Keratinocyte (primary cell): Measurements from ENCODE around the gene MCTP2. TPM values are rescaled to one million over a fixed set of nuclear protein-coding genes. Genes with fewer than 3 reads are reported as not detected.

Experiments used
- DNase-seq: peaks from one replicate; pipeline ENCODE4 v3.0.0-alpha.2; 2011; ENCODE audit warnings: low read depth, missing footprints, low spot score
- FAIRE-seq: peaks from 2 replicates; lab custom pipeline; 2011; peaks lifted over from hg19 to GRCh38; lab: Jason Lieb, UNC
- H2AFZ ChIP-seq: 2 replicates; pipeline ENCODE4 v1.6.0; 2012; ENCODE audit warnings: low read length, control low read depth, inconsistent platforms; ENCODE audit not compliant: control insufficient read depth
- H3K27ac ChIP-seq: 2 replicates; pipeline ENCODE4 v1.5.1; 2011; ENCODE audit warnings: low read length; ENCODE audit not compliant: control insufficient read depth, insufficient read depth
- H3K27me3 ChIP-seq: 3 replicates; pipeline ENCODE4 v1.6.0; 2011; ENCODE audit warnings: low read length; ENCODE audit not compliant: control insufficient read depth, insufficient read depth; ENCODE audit errors: extremely low read depth
- H3K36me3 ChIP-seq, 2 experiments: 2 replicates in 1 of 2; 3 replicates in 1 of 2; pipeline ENCODE4 v1.5.1; 2011; ENCODE audit warnings: low read length in 2 of 2, mild to moderate bottlenecking in 1 of 2; ENCODE audit not compliant: control insufficient read depth in 2 of 2, insufficient read depth in 2 of 2; ENCODE audit errors: extremely low read depth in 1 of 2
- H3K4me1 ChIP-seq: 3 replicates; pipeline ENCODE4 v1.5.1; 2011; ENCODE audit warnings: low read length; ENCODE audit not compliant: control insufficient read depth, insufficient read depth; ENCODE audit errors: extremely low read depth
- H3K4me2 ChIP-seq: 3 replicates; pipeline ENCODE4 v1.6.0; 2011; ENCODE audit warnings: low read depth, low read length; ENCODE audit not compliant: control insufficient read depth, insufficient read depth; ENCODE audit errors: extremely low read depth
- H3K4me3 ChIP-seq, 3 experiments: fragments of 200-600 bp in 1 of 3; sonication (generic) in 1 of 3; 2 replicates in 2 of 3; 3 replicates in 1 of 3; pipeline ENCODE4 v1.5.1; 2011 to 2016; ENCODE audit warnings: low read length in 3 of 3, mild to moderate bottlenecking in 3 of 3, control low read depth in 2 of 3, inconsistent platforms in 1 of 3, low read depth in 1 of 3, mixed read lengths in 1 of 3, mixed run types in 1 of 3, moderate library complexity in 1 of 3; ENCODE audit not compliant: control insufficient read depth in 2 of 3, insufficient read depth in 2 of 3; ENCODE audit errors: extremely low read depth in 1 of 3
- H3K79me2 ChIP-seq: 2 replicates; pipeline ENCODE4 v1.6.0; 2012; ENCODE audit warnings: low read length; ENCODE audit not compliant: control insufficient read depth, insufficient read depth
- H3K9ac ChIP-seq: 3 replicates; pipeline ENCODE4 v1.6.0; 2011; ENCODE audit warnings: low read length; ENCODE audit not compliant: control insufficient read depth, insufficient read depth; ENCODE audit errors: extremely low read depth
- H3K9me1 ChIP-seq: 3 replicates; pipeline ENCODE4 v1.6.0; 2011; ENCODE audit warnings: low read length; ENCODE audit not compliant: control insufficient read depth, insufficient read depth; ENCODE audit errors: extremely low read depth
- H3K9me3 ChIP-seq: 2 replicates; pipeline ENCODE4 v1.5.1; 2012; ENCODE audit warnings: low read depth, low read length; ENCODE audit not compliant: control insufficient read depth
- H4K20me1 ChIP-seq: 3 replicates; pipeline ENCODE4 v1.6.0; 2011; ENCODE audit warnings: low read length; ENCODE audit not compliant: control insufficient read depth, insufficient read depth; ENCODE audit errors: extremely low read depth
- EZH2 ChIP-seq: IDR thresholded peaks from one replicate; pipeline ENCODE4 v1.6.1; 2012; ENCODE audit warnings: inconsistent platforms, mild to moderate bottlenecking, low read length, moderate library complexity
- dilution Hi-C: fragments of 300-500 bp; cut with MboI; formaldehyde crosslinking; loops from one replicate; pipeline ENCODE4 v1.7.0; 2020; ENCODE audit warnings: low sequenced_read_pairs; ENCODE audit not compliant: extremely low pct_ligation_motif_present
- polyA plus RNA-seq, 5 experiments: library from polyadenylated mRNA; depleted of rRNA in 3 of 5; stranded (reverse) in 3 of 5; stranded (forward) in 1 of 5; unstranded in 1 of 5; fragments of >200 nt; gene quantifications; 1 replicate in 1 of 5; 2 replicates in 3 of 5; 3 replicates in 1 of 5; pipeline versions ENCODE4 v1.2.1 to v1.2.3, GENCODE V29; 2011 to 2012; ENCODE audit warnings: missing spikeins in 2 of 5, low read depth in 1 of 5, low replicate concordance in 1 of 5
- TF ChIP-seq, protein P1 (sequence below), 3 experiments: IDR thresholded peaks in 1 of 3; conservative IDR thresholded peaks in 1 of 3; optimal IDR thresholded peaks in 1 of 3; 2 replicates in 2 of 3; 3 replicates in 1 of 3; pipeline versions ENCODE3 to v1.5.1; 2011; ENCODE audit warnings: low read length in 3 of 3, mild to moderate bottlenecking in 3 of 3, moderate library complexity in 2 of 3, control low read depth in 1 of 3, inconsistent platforms in 1 of 3; ENCODE audit not compliant: insufficient read depth in 2 of 3; ENCODE audit errors: extremely low read depth in 1 of 3

Gene MCTP2
- polyA plus RNA-seq, 1 donor (not counting 4 experiments of a cell fraction or from before 2014, with no cell fraction given): 22.0 TPM

DNA sequence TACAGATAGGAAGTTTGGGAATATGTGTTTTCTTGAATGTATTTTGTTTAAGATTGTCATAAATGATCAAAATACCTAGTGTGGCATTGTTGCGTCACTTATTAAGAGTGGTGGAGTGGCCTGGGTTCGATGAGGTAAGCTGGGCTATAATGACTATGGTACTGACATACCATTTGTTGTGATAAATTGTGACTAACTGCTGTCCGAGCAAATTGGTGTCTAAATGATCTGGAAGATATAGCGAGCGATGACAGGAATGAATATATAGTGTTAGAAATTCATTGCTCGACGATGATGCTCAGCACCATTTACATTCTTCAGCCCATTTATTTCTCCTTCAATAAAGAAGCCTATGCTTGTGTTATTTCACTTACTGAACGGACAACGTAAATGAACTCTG is 123.3 kb downstream of the MCTP2 start:
- Histone ChIP-seq H4K20me1 (no peaks in the 10 kb centered on the region), H3K36me3 (peaks cover 0 to 4% of the 10 kb centered on the region in 2 experiments), H2AFZ (no peak overlapping the region), H3K9me1 (no peaks in the 10 kb centered on the region), H3K4me2 (no peak overlapping the region), H3K9ac (no peak overlapping the region), H3K27ac (no peak overlapping the region), H3K4me1 (no peaks in the 10 kb centered on the region), H3K4me3 (no peak overlapping the region), H3K9me3 (no peaks in the 10 kb centered on the region), H3K27me3 (no peaks in the 10 kb centered on the region), H3K79me2 (no peaks in the 10 kb centered on the region)
- DNase-seq (no peak), FAIRE-seq (no peak)
- no peak for TF ChIP-seq EZH2
- TF ChIP-seq, protein P1, sequence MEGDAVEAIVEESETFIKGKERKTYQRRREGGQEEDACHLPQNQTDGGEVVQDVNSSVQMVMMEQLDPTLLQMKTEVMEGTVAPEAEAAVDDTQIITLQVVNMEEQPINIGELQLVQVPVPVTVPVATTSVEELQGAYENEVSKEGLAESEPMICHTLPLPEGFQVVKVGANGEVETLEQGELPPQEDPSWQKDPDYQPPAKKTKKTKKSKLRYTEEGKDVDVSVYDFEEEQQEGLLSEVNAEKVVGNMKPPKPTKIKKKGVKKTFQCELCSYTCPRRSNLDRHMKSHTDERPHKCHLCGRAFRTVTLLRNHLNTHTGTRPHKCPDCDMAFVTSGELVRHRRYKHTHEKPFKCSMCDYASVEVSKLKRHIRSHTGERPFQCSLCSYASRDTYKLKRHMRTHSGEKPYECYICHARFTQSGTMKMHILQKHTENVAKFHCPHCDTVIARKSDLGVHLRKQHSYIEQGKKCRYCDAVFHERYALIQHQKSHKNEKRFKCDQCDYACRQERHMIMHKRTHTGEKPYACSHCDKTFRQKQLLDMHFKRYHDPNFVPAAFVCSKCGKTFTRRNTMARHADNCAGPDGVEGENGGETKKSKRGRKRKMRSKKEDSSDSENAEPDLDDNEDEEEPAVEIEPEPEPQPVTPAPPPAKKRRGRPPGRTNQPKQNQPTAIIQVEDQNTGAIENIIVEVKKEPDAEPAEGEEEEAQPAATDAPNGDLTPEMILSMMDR (optimal IDR thresholded peaks at IDR 0.05 in 1 of 3, IDR thresholded peaks at IDR 0.05 in 1 of 3, conservative IDR thresholded peaks at IDR 0.05 in 1 of 3; ENCODE audit: extremely low read depth in 1 of 3, insufficient read depth in 2 of 3, low read length in 3 of 3): no peak
- dilution Hi-C loops: no loop called here

DNA sequence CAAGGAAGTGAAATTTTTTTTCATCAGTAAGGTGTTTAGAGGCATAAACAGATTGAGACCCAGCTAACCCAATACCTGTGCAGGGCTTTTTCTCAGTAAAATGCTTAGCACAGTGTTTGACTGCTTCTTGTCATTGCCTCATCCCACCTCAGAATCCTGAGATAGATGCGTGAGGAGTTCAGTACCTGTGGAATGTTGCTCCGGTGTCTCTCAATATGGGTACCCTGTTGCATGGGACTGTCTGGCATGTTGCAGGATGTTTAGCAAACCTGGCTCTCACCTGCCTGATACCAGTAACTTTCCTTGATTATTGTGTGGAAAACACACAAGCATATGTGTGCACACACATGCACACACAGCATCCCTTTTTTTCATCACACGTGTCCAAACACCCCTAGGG is 128.4 kb downstream of the MCTP2 start:
- dilution Hi-C loops: no loop called here

More for the DNA sequence above, 128.4 kb downstream of the MCTP2 start:
- Histone ChIP-seq H3K9me1 (no peaks in the 10 kb centered on the region), H2AFZ (no peak overlapping the region), H3K27me3 (no peaks in the 10 kb centered on the region), H3K4me1 (no peaks in the 10 kb centered on the region), H3K79me2 (no peaks in the 10 kb centered on the region), H3K27ac (no peak overlapping the region), H3K9ac (no peak overlapping the region), H3K36me3 (peaks cover 4 to 12% of the 10 kb centered on the region in 2 experiments), H3K4me3 (no peak overlapping the region), H3K9me3 (no peaks in the 10 kb centered on the region), H4K20me1 (no peaks in the 10 kb centered on the region), H3K4me2 (no peak overlapping the region)
- FAIRE-seq (no peak), DNase-seq (no peak)
- TF ChIP-seq, protein P1 (optimal IDR thresholded peaks at IDR 0.05 in 1 of 3, IDR thresholded peaks at IDR 0.05 in 1 of 3, conservative IDR thresholded peaks at IDR 0.05 in 1 of 3; ENCODE audit: extremely low read depth in 1 of 3, insufficient read depth in 2 of 3, low read length in 3 of 3): no peak
- TF ChIP-seq EZH2: no peak
